GM10248 (cell line): ENCODE results near the gene PPIP5K2.

ENCODE experiments used
- CTCF ChIA-PET: fragments of 300-600 bp; sonication (Branson Sonifier 250); formaldehyde crosslinking; extraction: SDS; loops from one replicate; lab custom pipeline; 2021; ENCODE audit warnings: antibody characterized with exemption; lab: Yijun Ruan, JAX
- POLR2A ChIA-PET: fragments of 350-650 bp; sonication (Branson Sonifier 250); formaldehyde crosslinking; extraction: SDS; loops from one replicate; lab custom pipeline; 2020; ENCODE audit warnings: antibody characterized with exemption; lab: Yijun Ruan, JAX
- DNase-seq: peaks from one replicate; pipeline ENCODE4 v3.0.0; 2012; ENCODE audit errors: extremely low spot score
- CTCF ChIP-seq: IDR thresholded peaks from 2 replicates; pipeline ENCODE4 v1.5.1; 2012; ENCODE audit warnings: mild to moderate bottlenecking, low read depth; ENCODE audit errors: extremely low read depth, missing control alignments, control extremely low read depth

PPIP5K2 gene

GRCh38 chr5:103243665-103244064 lies 123.6 kb downstream of the PPIP5K2 start:
- no peak for TF ChIP-seq CTCF
- ChIA-PET POLR2A (no interaction called here), CTCF (interaction anchor here (2.1 kb wide), 1 partner anchor 19 kb away, joined by 10 read pairs; no protein-coding TSS in a partner anchor)
- DNase-seq: no peak

DNA sequence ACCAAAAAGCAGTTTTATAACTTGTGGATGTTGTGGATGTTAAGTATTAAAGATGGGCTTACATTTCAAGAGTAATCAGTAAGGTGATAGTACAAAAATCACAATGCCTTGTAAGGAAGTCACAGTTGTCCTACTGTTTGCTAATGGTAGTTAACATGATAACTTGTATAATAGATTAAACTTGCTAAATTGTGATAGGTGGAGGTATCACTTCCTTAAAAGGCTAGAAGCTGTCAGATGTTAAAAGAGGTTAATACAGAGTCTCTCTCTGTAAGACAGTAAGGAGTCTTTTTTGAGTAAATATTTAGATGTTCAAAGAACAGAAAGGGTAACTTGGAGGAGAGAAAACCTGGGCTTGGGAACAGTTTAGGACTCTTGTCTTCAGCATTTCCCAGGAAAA lies 124.3 kb downstream of the PPIP5K2 start:
- no peak for TF ChIP-seq CTCF
- POLR2A ChIA-PET: no interaction called here
- DNase-seq: no peak
- CTCF ChIA-PET: no interaction called here

GRCh38 chr5:103245761-103246160 lies 125.7 kb downstream of the PPIP5K2 start:
- TF ChIP-seq CTCF: no peak
- POLR2A ChIA-PET: no interaction called here
- CTCF ChIA-PET: interaction anchor here (1.7 kb wide), 1 partner anchor 230 kb away, joined by 3 read pairs; no protein-coding TSS in a partner anchor
- DNase-seq: no peak

DNA sequence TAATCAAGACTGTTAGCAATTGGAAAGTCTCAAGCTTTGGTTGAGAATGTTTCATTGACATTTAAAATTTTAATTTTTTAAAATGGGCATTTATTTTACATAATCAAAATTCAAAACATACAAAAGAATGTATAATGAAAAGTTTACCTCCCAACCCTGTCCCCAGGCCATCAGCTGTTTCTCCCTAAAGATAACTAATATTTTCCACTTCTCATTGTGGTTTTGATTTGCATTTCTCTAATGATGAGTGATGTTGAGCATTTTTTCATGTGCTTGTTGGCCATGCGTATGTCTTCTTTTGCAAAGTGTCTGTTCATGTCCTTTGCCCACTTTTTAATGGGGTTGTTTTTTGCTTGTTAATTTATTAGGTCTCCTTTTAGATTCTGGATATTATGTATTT lies 127.0 kb downstream of the PPIP5K2 start:
- CTCF ChIA-PET: interaction anchor here (1.7 kb wide), 1 partner anchor 229 kb away, joined by 3 read pairs; no protein-coding TSS in a partner anchor
- no peak for DNase-seq
- POLR2A ChIA-PET: no interaction called here
- no peak for TF ChIP-seq CTCF

GRCh38 chr5:103249068-103249467 lies 129.0 kb downstream of the PPIP5K2 start:
- ChIA-PET POLR2A (no interaction called here), CTCF (interaction anchor here (0.6 kb wide), 1 partner anchor 36 kb away, joined by 3 read pairs; no protein-coding TSS in a partner anchor)
- DNase-seq: no peak
- TF ChIP-seq CTCF: no peak

- POLR2A ChIA-PET: no interaction called here
- no peak for DNase-seq
- CTCF ChIA-PET: no interaction called here
- no peak for TF ChIP-seq CTCF
Observed at GRCh38 chr5:103254921-103255320, 134.8 kb downstream of the PPIP5K2 start.
